NCI-H1417 treated with DMSO at 0.1 percent for 48 hours (cell line): Measurements from ENCODE around the gene TTC23.
A peak's percentile ranks its signal among the peaks of the same experiment; 100 is the strongest.

ENCODE experiments used
- DNase-seq: peaks from one replicate; lab custom pipeline; 2025; lab: John Stamatoyannopoulos, UW

The TTC23 gene

GRCh38 chr15:99249270-99249841 lies at the start of gene TTC23:
TSS of gene TTC23 (minus strand) at chr15:99249581. CDS start at chr15:99228712, 20,869 bp downstream.
- no peak for DNase-seq

GRCh38 chr15:99296386-99296785 lies 47.0 kb upstream of the TTC23 start:
- no peak for DNase-seq

GRCh38 chr15:99295840-99296239 lies 46.5 kb upstream of the TTC23 start:
- DNase-seq, result no peak

- no peak for DNase-seq
These were observed 42.3 kb upstream of the TTC23 start for GRCh38 chr15:99291643-99292042.

- DNase-seq, result no peak
These were observed 34.3 kb upstream of the TTC23 start for GRCh38 chr15:99283717-99284116.

GRCh38 chr15:99282586-99282985 lies 33.2 kb upstream of the TTC23 start:
- no peak for DNase-seq

- no peak for DNase-seq
These were observed 32.7 kb upstream of the TTC23 start for GRCh38 chr15:99282121-99282520.

- no peak for DNase-seq
These were observed 30.4 kb upstream of the TTC23 start for GRCh38 chr15:99279827-99280226.

- DNase-seq, result no peak
These were observed 29.9 kb upstream of the TTC23 start for GRCh38 chr15:99279290-99279689.

GRCh38 chr15:99275525-99276128 lies 26.2 kb upstream of the TTC23 start:
- DNase-seq, result no peak

GRCh38 chr15:99275061-99275460 lies 25.7 kb upstream of the TTC23 start:
- DNase-seq, result no peak

GRCh38 chr15:99273801-99274200 lies 24.4 kb upstream of the TTC23 start:
- no peak for DNase-seq

- DNase-seq, result no peak
These were observed 19.1 kb upstream of the TTC23 start for GRCh38 chr15:99268431-99268830.

GRCh38 chr15:99267957-99268356 lies 18.6 kb upstream of the TTC23 start:
- DNase-seq, result no peak

- DNase-seq, result no peak
These were observed 16.2 kb upstream of the TTC23 start for GRCh38 chr15:99265541-99266070.

- no peak for DNase-seq
These were observed 14.7 kb upstream of the TTC23 start for GRCh38 chr15:99264125-99264524.

GRCh38 chr15:99257107-99257750 lies 7.8 kb upstream of the TTC23 start:
- DNase-seq, result no peak

GRCh38 chr15:99253381-99254090 lies 4.2 kb upstream of the TTC23 start:
- DNase-seq, result no peak

- DNase-seq, result no peak
These were observed 2.9 kb upstream of the TTC23 start for GRCh38 chr15:99252326-99252725.

GRCh38 chr15:99250857-99251841 lies 1.8 kb upstream of the TTC23 start, which contains the start of gene LRRC28:
TSS of gene LRRC28 (plus strand) at chr15:99251481. CDS start at chr15:99255958, 4,477 bp downstream.
- DNase-seq, result peak; percentile 97

GRCh38 chr15:99250494-99250856 lies 1.1 kb upstream of the TTC23 start:
- DNase-seq, result no peak
